LNCAP (cell line): Measurements from ENCODE around the gene INTS7.

Source experiments
- TF ChIP-seq, protein P1 (sequence below): fragments of 450-650 bp; IDR thresholded peaks from 2 replicates; pipeline ENCODE4 v1.5.1; 2017; ENCODE audit warnings: mild to moderate bottlenecking

Gene INTS7

DNA sequence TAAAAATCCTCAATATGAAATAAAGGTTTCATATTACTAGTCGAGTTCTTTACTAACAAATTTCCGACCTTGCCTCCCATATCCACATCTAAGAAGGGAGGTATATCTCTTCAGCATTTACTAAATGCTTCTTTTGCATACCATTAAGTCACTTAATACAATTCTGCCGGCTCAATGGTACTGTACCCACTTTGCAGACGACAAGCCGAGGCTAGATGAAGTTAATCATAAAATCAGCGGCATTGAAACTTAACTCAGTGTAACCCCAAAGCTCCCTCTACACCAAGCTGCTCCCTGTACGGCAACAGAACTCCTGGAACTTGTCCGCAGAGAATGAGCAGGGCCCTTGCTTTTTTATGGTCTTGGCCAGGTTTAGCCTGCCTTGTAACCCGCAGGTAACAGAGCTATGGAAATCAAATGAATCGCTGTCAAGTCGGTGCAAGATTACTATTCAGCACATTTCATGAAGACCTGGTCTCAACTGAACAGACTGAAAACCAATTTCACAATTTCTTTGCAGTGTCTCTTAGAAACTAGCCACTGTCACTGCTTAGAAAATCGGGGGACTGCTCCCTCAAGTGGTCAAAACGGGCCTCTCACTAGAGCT is 738 bp downstream of the INTS7 start:
- TF ChIP-seq, protein P1, sequence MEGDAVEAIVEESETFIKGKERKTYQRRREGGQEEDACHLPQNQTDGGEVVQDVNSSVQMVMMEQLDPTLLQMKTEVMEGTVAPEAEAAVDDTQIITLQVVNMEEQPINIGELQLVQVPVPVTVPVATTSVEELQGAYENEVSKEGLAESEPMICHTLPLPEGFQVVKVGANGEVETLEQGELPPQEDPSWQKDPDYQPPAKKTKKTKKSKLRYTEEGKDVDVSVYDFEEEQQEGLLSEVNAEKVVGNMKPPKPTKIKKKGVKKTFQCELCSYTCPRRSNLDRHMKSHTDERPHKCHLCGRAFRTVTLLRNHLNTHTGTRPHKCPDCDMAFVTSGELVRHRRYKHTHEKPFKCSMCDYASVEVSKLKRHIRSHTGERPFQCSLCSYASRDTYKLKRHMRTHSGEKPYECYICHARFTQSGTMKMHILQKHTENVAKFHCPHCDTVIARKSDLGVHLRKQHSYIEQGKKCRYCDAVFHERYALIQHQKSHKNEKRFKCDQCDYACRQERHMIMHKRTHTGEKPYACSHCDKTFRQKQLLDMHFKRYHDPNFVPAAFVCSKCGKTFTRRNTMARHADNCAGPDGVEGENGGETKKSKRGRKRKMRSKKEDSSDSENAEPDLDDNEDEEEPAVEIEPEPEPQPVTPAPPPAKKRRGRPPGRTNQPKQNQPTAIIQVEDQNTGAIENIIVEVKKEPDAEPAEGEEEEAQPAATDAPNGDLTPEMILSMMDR: no peak

DNA sequence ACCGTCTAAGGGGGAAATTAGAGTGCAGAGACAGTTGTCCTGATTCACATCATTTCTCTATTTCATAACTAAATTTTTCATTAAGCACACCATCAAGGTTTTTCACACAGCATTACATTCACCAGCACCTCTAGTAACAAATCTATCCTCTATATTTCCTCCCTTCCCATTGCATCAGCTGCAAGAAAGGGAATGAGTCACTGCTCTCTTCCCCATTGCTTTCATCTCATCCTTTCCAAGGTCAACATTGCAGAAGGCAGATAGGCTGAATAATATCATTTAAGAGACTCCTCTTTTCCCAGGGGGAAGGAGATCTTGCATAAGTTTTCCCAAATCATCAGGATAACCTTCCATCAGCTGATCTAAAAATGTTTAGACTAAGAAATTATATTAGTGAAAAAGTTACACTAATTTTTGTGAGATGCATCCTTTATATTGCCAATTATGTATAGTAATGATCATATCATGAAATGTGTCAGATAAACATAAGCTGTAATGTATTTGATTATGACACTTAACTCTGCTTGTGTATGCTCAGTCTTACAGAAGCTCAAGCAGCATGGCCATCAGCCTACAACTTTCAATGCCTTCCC is 4.3 kb downstream of the INTS7 start:
- TF ChIP-seq, protein P1: no peak

DNA sequence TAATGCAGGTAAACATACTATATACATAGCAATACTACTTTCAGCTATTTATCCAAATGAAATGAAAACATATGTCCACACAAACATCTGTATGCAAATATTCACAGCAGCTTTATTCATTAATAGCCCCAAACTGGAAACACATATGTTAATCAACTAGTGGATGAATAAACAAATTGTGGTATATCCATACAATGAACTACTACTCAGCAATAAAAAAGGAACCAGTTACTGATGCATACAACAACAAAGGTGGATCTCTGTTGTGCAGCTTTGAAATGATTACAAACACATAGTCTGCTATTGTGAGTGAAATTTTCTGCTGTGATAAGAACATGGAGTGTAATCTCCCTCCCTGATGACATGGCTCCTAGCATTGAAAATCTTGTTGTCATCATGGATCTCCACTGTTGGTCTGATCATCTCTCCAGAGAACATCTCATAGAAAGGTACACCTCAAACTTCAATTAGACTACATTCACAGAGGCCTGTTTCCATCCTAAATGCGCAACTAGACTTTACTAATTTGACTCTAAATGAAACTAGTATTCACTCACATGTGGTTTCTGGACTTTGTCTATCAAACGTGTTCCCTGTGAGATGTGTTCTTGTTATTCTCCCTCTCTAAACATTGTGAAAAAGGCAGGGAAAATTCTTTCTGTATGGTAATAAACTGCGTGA is 10.7 kb downstream of the INTS7 start:
- TF ChIP-seq, protein P1: no peak

DNA sequence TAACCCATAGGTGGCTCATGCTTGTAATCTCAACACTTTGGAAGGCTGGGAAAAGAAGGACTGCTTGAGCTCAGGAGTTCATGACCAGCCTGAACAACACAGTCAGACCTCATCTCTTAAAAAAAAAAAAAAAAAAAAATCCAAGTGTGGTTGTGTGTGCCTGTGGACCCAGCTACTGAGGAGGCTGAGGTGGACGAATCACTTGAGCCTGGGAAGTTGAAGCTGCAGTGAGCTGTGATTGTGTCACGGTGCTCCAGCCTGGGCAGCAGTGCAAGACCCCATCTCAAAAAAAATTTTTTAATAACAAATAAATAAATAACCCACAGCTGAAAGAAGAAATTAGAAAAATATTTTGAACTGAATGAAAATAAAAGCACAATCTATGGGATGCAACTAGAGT is 13.8 kb downstream of the INTS7 start:
- TF ChIP-seq, protein P1: no peak

DNA sequence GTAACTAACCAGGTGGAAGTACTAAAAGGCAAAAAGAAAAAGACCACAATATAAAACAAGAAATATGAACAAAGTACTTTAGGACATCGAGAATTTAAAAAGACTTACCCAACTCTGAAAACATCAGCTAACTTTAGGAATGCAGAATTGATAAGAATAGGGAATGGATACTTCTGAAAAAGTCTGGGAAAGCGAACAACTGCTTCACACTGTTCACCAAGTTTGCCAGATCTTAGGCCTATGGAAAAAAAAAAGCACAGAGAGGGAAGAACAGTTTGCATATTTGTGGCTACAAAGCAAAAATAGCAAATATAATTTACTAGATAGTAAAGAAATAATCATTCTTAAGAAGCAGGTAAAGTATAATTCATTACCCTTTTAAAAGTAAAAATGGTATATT is 14.4 kb downstream of the INTS7 start:
- TF ChIP-seq, protein P1: no peak

DNA sequence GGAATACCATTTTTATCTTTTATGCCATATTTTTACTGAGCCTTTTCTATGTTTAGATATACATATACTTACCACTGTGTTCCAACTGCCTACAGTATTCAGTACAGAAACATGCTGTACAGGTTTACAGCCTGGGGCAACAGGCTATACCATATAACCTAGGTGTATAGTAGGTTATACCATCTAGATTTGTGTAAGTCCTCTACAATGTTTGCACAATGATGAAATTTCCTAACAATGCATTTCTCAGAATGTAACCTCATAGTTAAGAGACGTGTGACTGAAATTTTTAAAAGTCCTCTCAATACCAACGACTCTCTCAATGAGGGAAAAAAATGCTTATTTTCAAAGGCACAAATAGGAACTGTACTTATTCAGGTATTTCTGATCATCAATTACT is 21.7 kb downstream of the INTS7 start:
- TF ChIP-seq, protein P1: no peak

DNA sequence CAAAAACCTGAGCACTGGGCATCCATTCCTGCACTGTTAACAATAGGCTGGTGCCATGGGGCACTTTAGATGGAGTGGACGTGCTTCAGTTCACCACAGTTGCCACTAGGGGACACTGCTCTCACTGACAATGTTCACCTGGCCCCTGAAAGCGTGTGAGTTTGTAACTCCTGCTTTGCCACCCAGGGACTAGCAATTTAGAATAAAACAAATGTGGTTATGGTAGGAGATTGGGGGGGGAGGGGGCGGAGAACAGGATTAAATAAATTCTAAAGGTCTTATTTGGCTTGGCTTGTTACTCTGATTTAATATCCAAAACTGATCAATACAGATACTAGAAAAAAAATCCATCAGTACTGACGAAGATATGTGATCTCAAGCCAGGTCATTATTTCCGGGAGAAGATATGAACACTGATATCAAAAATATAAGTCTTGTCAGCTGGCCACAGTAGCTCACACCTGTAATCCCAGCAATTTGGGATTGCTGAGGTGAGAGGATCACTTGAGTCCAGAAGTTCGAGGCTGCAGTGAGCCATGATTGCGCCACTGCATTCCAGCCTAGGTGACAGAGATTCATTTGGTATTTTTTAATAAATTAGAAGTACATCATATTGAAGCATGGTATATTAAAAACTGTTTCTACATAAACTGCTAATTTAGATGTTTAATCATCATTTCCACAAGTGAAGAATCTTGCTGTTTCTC is 23.2 kb downstream of the INTS7 start:
- TF ChIP-seq, protein P1: peak; percentile 99
